Measurements from ENCODE around the gene TRAF6. TPM values are rescaled to one million over a fixed set of nuclear protein-coding genes. Genes with fewer than 3 reads are reported as not detected.

The TRAF6 gene
- total RNA-seq, 6 donors from 2014 or later: 7.4 to 17.5 (median 13.7) TPM

DNA sequence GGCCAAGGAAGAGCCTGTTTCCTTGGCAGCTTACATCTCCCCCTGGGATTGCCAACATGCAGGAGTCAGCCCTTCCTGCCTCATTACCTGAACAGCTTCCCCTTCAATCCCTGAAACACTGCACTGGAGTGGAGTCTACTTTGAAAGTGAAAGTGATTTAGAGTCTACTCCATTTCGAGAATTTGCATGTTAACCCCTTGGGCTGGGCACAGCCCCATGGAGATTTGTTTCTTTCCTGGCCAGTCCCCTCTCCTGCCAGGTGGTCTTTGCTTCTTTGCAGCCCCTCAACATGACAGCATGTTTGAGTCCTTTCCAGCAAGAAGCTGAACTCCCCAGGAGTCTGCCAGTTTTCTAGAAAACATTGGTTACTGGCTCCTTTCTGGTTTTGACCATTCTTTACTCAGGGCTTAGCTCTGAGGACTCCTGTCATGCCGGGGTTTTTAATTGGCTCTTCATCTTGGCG lies 59.9 kb downstream of the TRAF6 start:
- DNase-seq (no peak), ATAC-seq (ENCODE audit: low FRiP score in 2 of 2) (peak in 1 of 2 donors; percentile 44)
- peaks cover 19 to 28% (median 25%) of the 10 kb centered on the region in 4 donors for H3K4me1 ChIP-seq
- 29 to 41% methylated on average over 3 of the region's 3 CpGs for WGBS, 2 donors
- peak overlapping the region in 3 of 4 donors; percentile 46 to 59 (median 50) for H3K27ac ChIP-seq
- TF ChIP-seq POLR2A (IDR thresholded peaks at IDR 0.05) (no peak), POLR2AphosphoS5 (IDR thresholded peaks at IDR 0.05) (no peak), EP300 (IDR thresholded peaks at IDR 0.05) (no peak)
- TF ChIP-seq, protein P1, sequence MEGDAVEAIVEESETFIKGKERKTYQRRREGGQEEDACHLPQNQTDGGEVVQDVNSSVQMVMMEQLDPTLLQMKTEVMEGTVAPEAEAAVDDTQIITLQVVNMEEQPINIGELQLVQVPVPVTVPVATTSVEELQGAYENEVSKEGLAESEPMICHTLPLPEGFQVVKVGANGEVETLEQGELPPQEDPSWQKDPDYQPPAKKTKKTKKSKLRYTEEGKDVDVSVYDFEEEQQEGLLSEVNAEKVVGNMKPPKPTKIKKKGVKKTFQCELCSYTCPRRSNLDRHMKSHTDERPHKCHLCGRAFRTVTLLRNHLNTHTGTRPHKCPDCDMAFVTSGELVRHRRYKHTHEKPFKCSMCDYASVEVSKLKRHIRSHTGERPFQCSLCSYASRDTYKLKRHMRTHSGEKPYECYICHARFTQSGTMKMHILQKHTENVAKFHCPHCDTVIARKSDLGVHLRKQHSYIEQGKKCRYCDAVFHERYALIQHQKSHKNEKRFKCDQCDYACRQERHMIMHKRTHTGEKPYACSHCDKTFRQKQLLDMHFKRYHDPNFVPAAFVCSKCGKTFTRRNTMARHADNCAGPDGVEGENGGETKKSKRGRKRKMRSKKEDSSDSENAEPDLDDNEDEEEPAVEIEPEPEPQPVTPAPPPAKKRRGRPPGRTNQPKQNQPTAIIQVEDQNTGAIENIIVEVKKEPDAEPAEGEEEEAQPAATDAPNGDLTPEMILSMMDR (IDR thresholded peaks at IDR 0.05): no peak
- peaks cover 0 to 6% (median 2%) of the 10 kb centered on the region in 4 donors for H3K36me3 ChIP-seq
- peak overlapping the region in 2 of 4 donors; percentile 15 to 28 for H3K4me3 ChIP-seq
- no peaks in the 10 kb centered on the region for H3K9me3 ChIP-seq
- H3K27me3 ChIP-seq: no peaks in the 10 kb centered on the region

DNA sequence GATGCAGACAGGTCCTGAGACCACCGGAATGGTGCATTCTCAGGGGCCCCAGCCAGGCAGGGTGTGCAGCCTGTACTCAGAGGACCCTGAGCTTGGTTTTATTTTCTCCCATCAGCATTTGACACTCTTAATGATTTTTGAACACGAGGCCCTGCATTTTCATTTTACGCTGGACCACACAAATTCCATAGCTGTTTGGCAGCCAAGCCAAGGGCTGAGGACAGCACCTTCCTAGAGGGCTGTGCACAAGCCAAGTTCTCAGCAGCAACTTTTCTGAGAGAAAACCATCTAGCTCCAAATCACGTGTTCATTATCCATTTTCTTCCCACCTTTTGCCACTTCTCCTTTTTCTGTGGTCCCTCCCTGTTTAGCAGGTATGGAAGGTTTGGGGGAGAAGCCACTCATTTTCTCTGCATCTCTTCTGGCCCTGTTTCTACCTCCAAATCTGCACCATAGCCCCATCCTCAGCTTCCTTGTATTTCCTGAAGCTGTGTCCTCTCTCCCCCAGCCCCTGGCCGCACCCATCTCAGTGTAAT lies 60.4 kb downstream of the TRAF6 start:
- Histone ChIP-seq H3K4me1 (peaks cover 19 to 25% (median 23%) of the 10 kb centered on the region in 4 donors), H3K27ac (peak overlapping the region in 3 of 4 donors; percentile 30 to 59 (median 50)), H3K9me3 (no peaks in the 10 kb centered on the region), H3K27me3 (no peaks in the 10 kb centered on the region), H3K36me3 (peaks cover 0 to 6% (median 2%) of the 10 kb centered on the region in 4 donors), H3K4me3 (peak overlapping the region in 2 of 4 donors; percentile 15 to 28)
- DNase-seq: no peak
- no peak for TF ChIP-seq POLR2AphosphoS5 (IDR thresholded peaks at IDR 0.05)
- no peak for TF ChIP-seq EP300 (IDR thresholded peaks at IDR 0.05)
- TF ChIP-seq, protein P1 (IDR thresholded peaks at IDR 0.05): no peak
- no peak for TF ChIP-seq POLR2A (IDR thresholded peaks at IDR 0.05)
- ATAC-seq (ENCODE audit: low FRiP score in 2 of 2): no peak
- 68 to 72% methylated on average over 5 of the region's 5 CpGs for WGBS, 2 donors

- H3K27ac ChIP-seq: peak overlapping the region in 2 of 4 donors; percentile 11 to 22
- DNase-seq (no peak), ATAC-seq (ENCODE audit: low FRiP score in 2 of 2) (no peak)
- TF ChIP-seq POLR2A (IDR thresholded peaks at IDR 0.05): no peak
- no peak for TF ChIP-seq POLR2AphosphoS5 (IDR thresholded peaks at IDR 0.05)
- TF ChIP-seq EP300 (IDR thresholded peaks at IDR 0.05): no peak
- 65 to 69% methylated on average over 8 of the region's 8 CpGs for WGBS, 2 donors
- peaks cover 0 to 6% (median 2%) of the 10 kb centered on the region in 4 donors for H3K36me3 ChIP-seq
- H3K4me3 ChIP-seq: no peak overlapping the region
- peaks cover 18 to 21% (median 19%) of the 10 kb centered on the region in 4 donors for H3K4me1 ChIP-seq
- H3K27me3 ChIP-seq: no peaks in the 10 kb centered on the region
- H3K9me3 ChIP-seq: no peaks in the 10 kb centered on the region
These were observed 62.1 kb downstream of the TRAF6 start for GRCh38 chr11:36447947-36448346.

- Histone ChIP-seq H3K9me3 (no peaks in the 10 kb centered on the region), H3K4me1 (peaks cover 17 to 19% (median 18%) of the 10 kb centered on the region in 4 donors), H3K36me3 (peaks cover 0 to 6% (median 2%) of the 10 kb centered on the region in 4 donors), H3K27ac (peak overlapping the region in 2 of 4 donors; percentile 11 to 22), H3K27me3 (no peaks in the 10 kb centered on the region), H3K4me3 (no peak overlapping the region)
- ATAC-seq (ENCODE audit: low FRiP score in 2 of 2): no peak
- no peak for TF ChIP-seq EP300 (IDR thresholded peaks at IDR 0.05)
- TF ChIP-seq, protein P1 (IDR thresholded peaks at IDR 0.05): no peak
- TF ChIP-seq POLR2A (IDR thresholded peaks at IDR 0.05): no peak
- TF ChIP-seq POLR2AphosphoS5 (IDR thresholded peaks at IDR 0.05): no peak
- WGBS, 2 donors: 71 to 77% methylated on average over 2 of the region's 2 CpGs
- DNase-seq: no peak
These were observed 62.6 kb downstream of the TRAF6 start for GRCh38 chr11:36447514-36447913.

DNA sequence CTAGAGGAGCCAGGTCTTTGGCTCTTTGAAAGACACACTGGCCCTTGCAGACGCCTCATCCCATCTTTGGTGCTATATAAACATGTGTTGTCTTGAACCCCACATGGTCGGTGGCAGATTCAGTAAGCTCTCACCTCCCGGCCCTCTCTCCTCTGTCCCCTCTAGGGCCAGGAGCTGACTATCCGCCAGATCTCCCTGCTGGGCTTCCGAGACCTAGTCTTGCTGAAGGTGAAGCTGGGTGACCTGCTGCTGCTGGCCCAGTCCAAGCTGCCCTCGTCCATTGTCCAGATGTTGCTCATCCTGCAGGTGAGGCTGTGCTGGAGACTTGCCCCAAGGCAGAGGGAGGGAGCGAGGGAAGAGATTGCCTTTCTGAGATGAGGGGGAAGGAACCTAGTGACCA lies 63.9 kb downstream of the TRAF6 start:
- peaks cover 0 to 4% (median under 1%) of the 10 kb centered on the region in 4 donors for H3K36me3 ChIP-seq
- no peaks in the 10 kb centered on the region for H3K27me3 ChIP-seq
- no peak for TF ChIP-seq POLR2AphosphoS5 (IDR thresholded peaks at IDR 0.05)
- DNase-seq (no peak), ATAC-seq (ENCODE audit: low FRiP score in 2 of 2) (no peak)
- H3K9me3 ChIP-seq: no peaks in the 10 kb centered on the region
- peaks cover 11 to 19% (median 16%) of the 10 kb centered on the region in 4 donors for H3K4me1 ChIP-seq
- no peak overlapping the region for H3K4me3 ChIP-seq
- WGBS, 2 donors: 93 to 97% methylated on average over 3 to 7 of the region's 7 CpGs
- H3K27ac ChIP-seq: no peak overlapping the region

Measured in upper lobe of left lung (tissue), 6 donors.